Trophoblast cell (in vitro differentiated cells and primary cell): ENCODE measurements around the gene ADAMTS12.

ENCODE experiments used
- DNase-seq, 2 donors: peaks; one replicate each; pipeline ENCODE4 v3.0.0-alpha.2; 2016
- H2AFZ ChIP-seq: 2 replicates; pipeline ENCODE4 v1.6.1; 2013; ENCODE audit warnings: low read length, moderate library complexity, mild to moderate bottlenecking; ENCODE audit not compliant: insufficient read depth, poor library complexity
- H2AK5ac ChIP-seq: 2 replicates; pipeline ENCODE4 v1.6.1; 2013; ENCODE audit warnings: mild to moderate bottlenecking, low read length
- H2BK120ac ChIP-seq: 2 replicates; pipeline ENCODE4 v1.6.1; 2013; ENCODE audit warnings: low read length, mild to moderate bottlenecking, moderate library complexity; ENCODE audit not compliant: insufficient read depth, poor library complexity
- H2BK12ac ChIP-seq: 2 replicates; pipeline ENCODE4 v1.6.1; 2013; ENCODE audit warnings: mild to moderate bottlenecking, low read length, moderate library complexity
- H2BK5ac ChIP-seq: 2 replicates; pipeline ENCODE4 v1.6.1; 2013; ENCODE audit warnings: low read length, low read depth, moderate library complexity, mild to moderate bottlenecking; ENCODE audit not compliant: poor library complexity
- H3K14ac ChIP-seq: 2 replicates; pipeline ENCODE4 v1.6.1; 2013; ENCODE audit warnings: mild to moderate bottlenecking, low read length
- H3K18ac ChIP-seq: 2 replicates; pipeline ENCODE4 v1.6.1; 2013; ENCODE audit warnings: mild to moderate bottlenecking, low read length
- H3K23ac ChIP-seq: 2 replicates; pipeline ENCODE4 v1.6.1; 2013; ENCODE audit warnings: low read length
- H3K27ac ChIP-seq: 2 replicates; pipeline ENCODE4 v1.5.1; 2013; ENCODE audit warnings: low read depth, mild to moderate bottlenecking, inconsistent platforms, low read length, moderate library complexity
- H3K27me3 ChIP-seq: 2 replicates; pipeline ENCODE4 v1.6.1; 2013; ENCODE audit warnings: inconsistent platforms, mild to moderate bottlenecking, low read length, moderate library complexity; ENCODE audit not compliant: insufficient read depth
- H3K36me3 ChIP-seq, 2 experiments: 1 replicate in 1 of 2; 2 replicates in 1 of 2; pipeline ENCODE4 v1.6.1; 2013; ENCODE audit warnings: low read length in 2 of 2, mild to moderate bottlenecking in 2 of 2, moderate library complexity in 1 of 2; ENCODE audit not compliant: insufficient read depth in 2 of 2, control insufficient read depth in 1 of 2
- H3K4ac ChIP-seq: 2 replicates; pipeline ENCODE4 v1.6.1; 2013; ENCODE audit warnings: low read depth, mild to moderate bottlenecking, low read length, moderate library complexity
- H3K4me1 ChIP-seq, 2 experiments: 1 replicate in 1 of 2; 2 replicates in 1 of 2; pipeline ENCODE4 v1.6.1; 2013; ENCODE audit warnings: low read length in 2 of 2, mild to moderate bottlenecking in 2 of 2, moderate library complexity in 1 of 2; ENCODE audit not compliant: insufficient read depth in 2 of 2, control insufficient read depth in 1 of 2
- H3K4me2 ChIP-seq: 2 replicates; pipeline ENCODE4 v1.6.1; 2013; ENCODE audit warnings: inconsistent platforms, mild to moderate bottlenecking, low read length, moderate library complexity
- H3K4me3 ChIP-seq: 2 replicates; pipeline ENCODE4 v1.5.1; 2013; ENCODE audit warnings: mild to moderate bottlenecking, low read depth, low read length, inconsistent platforms
- H3K79me1 ChIP-seq: one replicate; pipeline ENCODE4 v1.6.1; 2013; ENCODE audit warnings: low read length
- H3K79me2 ChIP-seq: 2 replicates; pipeline ENCODE4 v1.6.1; 2013; ENCODE audit warnings: low read length, mild to moderate bottlenecking; ENCODE audit not compliant: control insufficient read depth, insufficient read depth, poor library complexity
- H3K9ac ChIP-seq: 2 replicates; pipeline ENCODE4 v1.6.1; 2013; ENCODE audit warnings: mild to moderate bottlenecking, low read length
- H3K9me3 ChIP-seq: 2 replicates; pipeline ENCODE4 v1.6.1; 2013; ENCODE audit warnings: low read depth, mild to moderate bottlenecking, control low read depth, inconsistent platforms, low read length; ENCODE audit not compliant: insufficient read depth
- H4K12ac ChIP-seq: 2 replicates; pipeline ENCODE4 v1.6.1; 2013; ENCODE audit warnings: low read depth, mild to moderate bottlenecking, low read length, moderate library complexity
- H4K8ac ChIP-seq: 2 replicates; pipeline ENCODE4 v1.6.1; 2013; ENCODE audit warnings: low read depth, mild to moderate bottlenecking, low read length, moderate library complexity
- H4K91ac ChIP-seq: one replicate; pipeline ENCODE4 v1.6.1; 2013; ENCODE audit warnings: low read depth, mild to moderate bottlenecking, low read length, moderate library complexity
- WGBS: extraction: QIAGEN DNeasy Blood & Tissue Kit; methylation state at CpG from one replicate; pipeline ENCODE4 v1.1.7; 2013; ENCODE audit warnings: missing lambda C conversion rate; ENCODE audit not compliant: insufficient read length, insufficient coverage; ENCODE audit errors: extremely low coverage; 5-methylcytosine and 5-hydroxymethylcytosine counted together

ADAMTS12 gene

GRCh38 chr5:33582417-33582816 lies 309.4 kb downstream of the ADAMTS12 start:
- Histone ChIP-seq H3K36me3 (no peaks in the 10 kb centered on the region), H2AK5ac (no peak overlapping the region), H3K18ac (no peak overlapping the region), H3K79me2 (no peaks in the 10 kb centered on the region), H3K9ac (no peak overlapping the region), H4K91ac (no peak overlapping the region), H3K79me1 (no peaks in the 10 kb centered on the region), H3K23ac (no peak overlapping the region), H2BK120ac (no peak overlapping the region), H3K4me1 (no peaks in the 10 kb centered on the region), H3K14ac (no peak overlapping the region), H3K4me2 (no peak overlapping the region), H2AFZ (no peak overlapping the region), H3K4me3 (no peak overlapping the region), H4K8ac (no peak overlapping the region), H3K4ac (no peak overlapping the region), H3K9me3 (no peaks in the 10 kb centered on the region), H2BK5ac (no peak overlapping the region), H4K12ac (no peak overlapping the region), H2BK12ac (no peak overlapping the region), H3K27ac (no peak overlapping the region), H3K27me3 (no peaks in the 10 kb centered on the region)
- DNase-seq, result no peak
- no CpG with 5 or more reads among the region's 7 CpGs for WGBS

- H3K9ac ChIP-seq, result no peak overlapping the region
- no peak overlapping the region for H3K27ac ChIP-seq
- H3K79me2 ChIP-seq, result no peaks in the 10 kb centered on the region
- no peak overlapping the region for H3K4ac ChIP-seq
- H3K4me1 ChIP-seq, result no peaks in the 10 kb centered on the region
- no peaks in the 10 kb centered on the region for H3K36me3 ChIP-seq
- H3K14ac ChIP-seq, result no peak overlapping the region
- H3K4me2 ChIP-seq, result no peak overlapping the region
- no peak overlapping the region for H4K12ac ChIP-seq
- no peak overlapping the region for H3K23ac ChIP-seq
- no peaks in the 10 kb centered on the region for H3K27me3 ChIP-seq
- H4K91ac ChIP-seq, result no peak overlapping the region
- H2BK5ac ChIP-seq, result no peak overlapping the region
- no peak overlapping the region for H2BK120ac ChIP-seq
- no peaks in the 10 kb centered on the region for H3K79me1 ChIP-seq
- no peak overlapping the region for H2AFZ ChIP-seq
- H2BK12ac ChIP-seq, result no peak overlapping the region
- no peak for DNase-seq
- H2AK5ac ChIP-seq, result no peak overlapping the region
- no CpG with 5 or more reads among the region's 2 CpGs for WGBS
- H4K8ac ChIP-seq, result no peak overlapping the region
- H3K18ac ChIP-seq, result no peak overlapping the region
- no peak overlapping the region for H3K4me3 ChIP-seq
- H3K9me3 ChIP-seq, result peaks cover 2% of the 10 kb centered on the region
Measured at GRCh38 chr5:33579789-33580188, 312.0 kb downstream of the ADAMTS12 start.

DNA sequence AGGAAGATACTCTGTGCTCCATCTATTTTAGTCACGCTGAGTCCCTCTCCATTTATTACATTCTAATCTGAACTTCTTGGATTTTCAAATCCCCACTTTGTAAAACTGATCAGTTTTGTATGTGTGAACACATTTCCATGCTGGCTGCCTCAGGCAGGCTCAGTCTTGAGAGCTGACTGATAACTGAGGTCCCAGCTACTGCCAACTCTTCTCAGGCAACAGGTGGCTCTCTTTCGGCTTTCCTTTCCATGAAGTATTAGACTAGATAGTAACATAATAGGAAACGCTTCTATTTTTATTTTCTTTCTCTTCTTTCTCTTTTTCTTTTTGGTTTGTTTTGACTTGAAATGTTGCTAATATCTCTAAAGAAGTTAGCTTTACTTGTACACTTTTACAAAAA lies 312.6 kb downstream of the ADAMTS12 start:
- no peak overlapping the region for H3K18ac ChIP-seq
- no peak overlapping the region for H3K9ac ChIP-seq
- H2BK120ac ChIP-seq, result no peak overlapping the region
- no peak for DNase-seq
- H2BK5ac ChIP-seq, result no peak overlapping the region
- H2BK12ac ChIP-seq, result no peak overlapping the region
- H3K9me3 ChIP-seq, result peaks cover 2% of the 10 kb centered on the region
- H3K23ac ChIP-seq, result no peak overlapping the region
- no peaks in the 10 kb centered on the region for H3K27me3 ChIP-seq
- no peak overlapping the region for H4K12ac ChIP-seq
- no peak overlapping the region for H3K4ac ChIP-seq
- H3K79me2 ChIP-seq, result no peaks in the 10 kb centered on the region
- no peak overlapping the region for H3K4me3 ChIP-seq
- no peak overlapping the region for H4K8ac ChIP-seq
- H4K91ac ChIP-seq, result no peak overlapping the region
- H2AFZ ChIP-seq, result no peak overlapping the region
- no peak overlapping the region for H3K4me2 ChIP-seq
- no peak overlapping the region for H3K27ac ChIP-seq
- H3K4me1 ChIP-seq, result no peaks in the 10 kb centered on the region
- no peak overlapping the region for H2AK5ac ChIP-seq
- no peaks in the 10 kb centered on the region for H3K79me1 ChIP-seq
- no CpG with 5 or more reads among the region's 3 CpGs for WGBS
- no peaks in the 10 kb centered on the region for H3K36me3 ChIP-seq
- H3K14ac ChIP-seq, result no peak overlapping the region

GRCh38 chr5:33576726-33577590 lies 314.8 kb downstream of the ADAMTS12 start:
- Histone ChIP-seq H3K14ac (no peak overlapping the region), H2AFZ (no peak overlapping the region), H4K8ac (no peak overlapping the region)

More at GRCh38 chr5:33576726-33577590, 314.8 kb downstream of the ADAMTS12 start:
- peaks cover 2% of the 10 kb centered on the region for H3K9me3 ChIP-seq
- H3K27ac ChIP-seq, result no peak overlapping the region
- H3K4me3 ChIP-seq, result no peak overlapping the region
- no peak for DNase-seq
- H3K4me1 ChIP-seq, result no peaks in the 10 kb centered on the region
- no peak overlapping the region for H2BK12ac ChIP-seq
- no peaks in the 10 kb centered on the region for H3K79me1 ChIP-seq
- H3K9ac ChIP-seq, result no peak overlapping the region
- H3K4ac ChIP-seq, result no peak overlapping the region
- no peak overlapping the region for H4K91ac ChIP-seq
- H3K23ac ChIP-seq, result no peak overlapping the region
- no peak overlapping the region for H4K12ac ChIP-seq
- H2BK120ac ChIP-seq, result no peak overlapping the region
- no peaks in the 10 kb centered on the region for H3K27me3 ChIP-seq
- WGBS, result no CpG with 5 or more reads among the region's 10 CpGs
- H3K79me2 ChIP-seq, result no peaks in the 10 kb centered on the region
- no peak overlapping the region for H2BK5ac ChIP-seq
- no peak overlapping the region for H3K4me2 ChIP-seq
- no peaks in the 10 kb centered on the region for H3K36me3 ChIP-seq
- H2AK5ac ChIP-seq, result no peak overlapping the region
- no peak overlapping the region for H3K18ac ChIP-seq
